SKM-1 treated with dmso at 0.1 percent for 144 hours (cell line): Measurements from ENCODE around the gene DLEC1.
"Not testable (repeated sequence)": the region's sequence is repeated elsewhere in the genome, so short reads cannot be mapped to it uniquely, and the experiment has no call there.

ENCODE experiments used
- DNase-seq: peaks from one replicate; lab custom pipeline; 2025; ENCODE audit not compliant: unreplicated experiment; lab: John Stamatoyannopoulos, UW

DLEC1 gene

DNA sequence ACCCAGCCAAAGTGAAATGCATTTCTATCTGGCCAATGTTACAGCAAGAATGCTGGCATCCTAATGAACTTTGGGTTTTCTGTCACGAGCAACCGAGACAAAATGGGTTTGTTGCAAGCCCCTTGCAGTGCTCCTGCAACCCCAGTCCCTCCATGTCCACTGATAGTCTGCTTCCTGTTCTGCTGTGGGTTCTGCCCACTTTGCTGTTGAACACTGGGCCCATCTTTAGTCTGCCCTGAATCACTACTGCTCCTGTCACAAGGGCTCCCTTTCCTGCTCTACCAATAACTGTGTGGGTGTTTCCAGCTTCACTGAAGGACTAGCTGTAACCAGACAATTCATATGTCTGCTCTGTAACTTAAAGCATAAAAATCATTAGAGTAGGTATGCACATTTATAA, 113.6 kb downstream of the DLEC1 start:
- DNase-seq = no peak

GRCh38 chr3:38153221-38153620, 114.2 kb downstream of the DLEC1 start:
- no peak for DNase-seq

GRCh38 chr3:38154033-38154494, 115.1 kb downstream of the DLEC1 start:
- DNase-seq = peak; percentile 16

- no peak for DNase-seq
Observed at GRCh38 chr3:38154625-38155255, 115.7 kb downstream of the DLEC1 start.

GRCh38 chr3:38155825-38156224, 116.8 kb downstream of the DLEC1 start:
- no peak for DNase-seq

- no peak for DNase-seq
Observed at GRCh38 chr3:38157117-38157516, 118.1 kb downstream of the DLEC1 start.

- no peak for DNase-seq
Observed at GRCh38 chr3:38157595-38157994, 118.6 kb downstream of the DLEC1 start.

DNA sequence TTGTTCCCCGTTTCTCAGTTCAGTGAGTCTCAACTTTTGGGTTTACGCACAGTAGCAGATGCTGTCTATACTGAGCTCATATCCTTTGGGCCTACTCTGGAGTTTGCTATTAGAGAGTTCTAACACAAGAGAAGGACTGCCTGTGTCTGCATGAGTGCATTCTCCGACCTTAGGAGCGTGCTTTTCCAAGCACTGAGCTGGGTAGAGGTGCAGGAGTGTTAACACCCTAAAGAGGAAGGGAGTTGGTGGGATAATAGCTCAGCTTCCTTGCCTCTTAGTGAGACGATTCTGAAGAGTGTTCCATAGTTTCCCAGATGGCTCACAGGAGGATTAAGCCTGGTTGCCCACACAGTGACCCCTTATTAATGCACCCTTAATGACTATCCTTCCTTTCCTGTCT, 119.5 kb downstream of the DLEC1 start:
- DNase-seq = no peak

DNA sequence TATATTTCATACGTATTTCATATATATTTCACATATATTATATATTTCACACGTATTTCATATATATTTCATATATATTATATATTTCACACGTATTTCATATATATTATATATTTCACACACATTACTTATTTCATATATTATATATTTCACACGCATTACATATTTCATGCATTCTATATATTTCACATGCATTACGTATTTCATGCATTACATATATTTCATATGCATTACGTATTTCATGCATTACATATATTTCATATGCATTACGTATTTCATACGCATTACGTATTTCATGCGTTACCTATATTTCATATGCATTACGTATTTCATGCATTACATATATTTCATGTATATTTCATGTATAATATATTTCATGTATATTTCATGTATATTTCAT, 121.7 kb downstream of the DLEC1 start:
- not testable (repeated sequence) for DNase-seq

DNA sequence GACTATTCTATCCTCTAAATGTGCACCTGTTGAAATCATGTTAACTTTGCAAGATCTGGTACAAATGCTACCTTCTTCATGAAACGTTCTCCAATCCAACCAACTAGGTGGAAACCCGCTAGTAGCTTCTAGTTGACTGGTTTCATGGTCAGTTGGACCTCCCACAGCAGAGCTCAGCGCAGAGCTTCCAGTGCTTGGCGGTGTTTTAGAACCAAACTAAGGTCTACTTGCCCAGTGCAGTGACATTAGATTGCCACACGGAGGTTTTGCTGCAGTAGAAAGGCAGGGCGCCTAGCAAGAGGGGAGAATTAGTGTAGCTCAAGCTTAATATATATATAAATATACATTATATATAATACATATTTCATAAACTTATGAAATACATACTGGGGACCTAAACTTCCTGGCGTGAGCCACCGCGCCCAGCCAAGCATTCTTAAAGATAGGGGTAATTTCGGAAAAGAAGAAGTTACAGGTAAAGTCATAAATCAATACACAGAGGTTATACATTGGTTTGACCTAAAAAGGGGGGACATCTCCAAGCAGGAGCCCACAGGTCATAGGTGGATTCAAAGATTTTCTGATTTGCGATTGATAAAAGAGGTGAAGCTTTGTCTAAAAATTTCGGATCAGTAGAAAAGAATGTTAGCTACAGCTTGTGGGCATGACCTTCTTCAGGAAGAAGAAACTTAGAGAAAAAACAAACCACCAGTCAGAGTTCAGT, 124.3 kb downstream of the DLEC1 start:
- DNase-seq = no peak

DNA sequence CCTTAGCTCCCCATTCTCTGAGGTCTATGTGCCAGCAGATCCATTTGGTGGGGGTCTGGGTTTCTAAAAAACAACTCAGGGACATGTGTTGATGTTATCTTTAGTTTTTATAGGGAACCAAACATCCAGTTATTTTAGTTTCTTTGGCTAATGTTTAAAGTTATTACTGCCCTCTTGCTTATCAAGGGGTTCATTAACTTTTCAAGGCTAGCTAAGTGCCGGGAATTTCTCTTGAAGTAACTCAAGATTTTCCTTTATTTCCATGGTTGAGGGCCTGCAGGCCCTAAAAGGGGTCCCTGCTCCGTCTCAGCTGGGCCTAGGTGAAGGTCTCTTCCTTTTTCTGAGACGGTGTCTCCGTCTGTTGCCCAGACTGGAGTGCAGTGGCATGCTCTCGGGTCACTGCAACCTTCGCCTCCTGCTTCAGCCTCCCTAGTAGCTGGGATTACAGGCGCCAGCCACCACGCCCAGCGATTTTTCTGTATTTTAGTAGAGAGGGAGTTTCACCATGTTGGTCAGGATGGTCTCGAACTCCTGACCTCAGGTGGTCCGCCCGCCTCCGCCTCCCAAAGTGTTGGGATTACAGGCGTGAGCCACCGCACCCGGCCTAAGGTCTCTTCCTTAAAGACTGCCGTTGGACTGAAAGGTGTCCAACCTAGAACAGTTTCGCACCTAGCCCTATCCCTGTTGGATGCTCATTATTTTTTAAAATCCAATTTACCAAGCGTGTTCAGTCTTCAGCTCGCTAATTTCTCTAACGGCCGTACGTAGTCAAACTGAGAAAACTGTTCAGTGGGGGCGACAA, 125.0 kb downstream of the DLEC1 start:
- DNase-seq = no peak

DNA sequence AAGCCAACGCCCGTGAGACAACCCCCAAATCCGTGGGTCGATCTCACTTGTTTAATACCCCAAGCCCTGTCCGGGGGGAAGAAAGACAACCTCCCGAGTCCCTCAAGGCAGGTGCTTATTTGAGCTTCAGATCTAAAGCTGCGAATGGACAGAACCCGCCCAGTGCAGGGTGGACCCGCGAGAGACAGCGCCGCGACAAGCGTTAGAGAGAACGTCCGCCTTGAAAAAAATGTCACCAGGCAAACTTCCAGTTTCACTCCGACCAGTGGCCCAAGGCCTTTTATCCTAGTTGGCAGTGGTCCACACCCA, 125.6 kb downstream of the DLEC1 start:
- no peak for DNase-seq

- DNase-seq = peak; percentile 100
Observed at GRCh38 chr3:38164952-38165721, 126.1 kb downstream of the DLEC1 start, which contains the start of gene OXSR1. Gene OXSR1, plus strand, starts transcription at chr3:38165537. Its CDS starts 340 bp downstream, at chr3:38165877.

DNA sequence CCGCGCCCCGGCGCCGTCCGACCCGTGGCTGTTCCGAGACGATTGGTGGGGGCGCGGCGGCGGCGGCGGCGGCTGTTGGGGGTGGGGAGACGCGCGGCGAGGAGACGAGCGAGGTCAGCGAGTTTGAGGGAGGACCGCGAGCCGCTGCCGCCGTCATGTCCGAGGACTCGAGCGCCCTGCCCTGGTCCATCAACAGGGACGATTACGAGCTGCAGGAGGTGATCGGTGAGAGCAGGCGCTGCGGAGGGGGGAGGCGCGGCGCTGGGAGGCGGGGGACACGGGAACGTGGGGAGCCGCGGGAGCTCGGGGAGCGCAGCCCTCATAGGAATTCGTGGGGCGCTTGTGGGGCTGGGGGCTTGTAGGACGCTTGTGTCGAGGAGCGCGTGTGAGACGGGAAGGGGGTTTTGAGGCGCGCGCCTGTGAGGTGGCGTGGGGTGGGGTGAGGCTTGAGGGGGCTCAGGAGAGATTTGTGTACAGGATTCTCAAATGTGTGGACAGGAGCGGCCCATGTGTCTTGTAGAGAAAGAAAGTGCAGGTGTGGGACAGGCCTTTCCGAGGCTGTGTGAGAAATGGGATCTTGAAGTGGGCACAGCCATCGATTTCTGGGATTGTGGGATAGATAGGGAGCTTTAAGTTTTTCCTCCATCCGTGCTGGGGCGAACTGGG, 126.8 kb downstream of the DLEC1 start:
- DNase-seq = no peak

DNA sequence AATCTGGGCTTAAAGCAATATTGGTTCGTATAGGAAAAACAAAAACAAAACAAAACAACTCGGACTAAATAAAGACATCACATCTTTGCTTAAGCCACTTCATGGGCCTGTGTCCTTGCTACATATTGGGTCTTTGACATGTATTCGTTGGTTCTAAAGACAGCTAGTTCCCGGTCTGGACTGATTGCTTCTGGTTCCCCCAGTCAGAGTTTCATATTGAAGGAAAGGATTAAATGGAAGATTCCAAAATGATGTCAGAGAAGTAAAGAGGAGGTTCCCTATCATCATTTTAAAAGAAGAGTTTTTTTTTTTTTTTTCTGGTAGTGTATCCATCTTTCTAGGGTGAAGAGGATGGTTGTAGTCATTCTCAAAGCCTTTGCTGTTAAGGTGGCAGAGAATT, 128.6 kb downstream of the DLEC1 start:
- no peak for DNase-seq

- DNase-seq = no peak
Observed at GRCh38 chr3:38168151-38169026, 129.4 kb downstream of the DLEC1 start.

DNA sequence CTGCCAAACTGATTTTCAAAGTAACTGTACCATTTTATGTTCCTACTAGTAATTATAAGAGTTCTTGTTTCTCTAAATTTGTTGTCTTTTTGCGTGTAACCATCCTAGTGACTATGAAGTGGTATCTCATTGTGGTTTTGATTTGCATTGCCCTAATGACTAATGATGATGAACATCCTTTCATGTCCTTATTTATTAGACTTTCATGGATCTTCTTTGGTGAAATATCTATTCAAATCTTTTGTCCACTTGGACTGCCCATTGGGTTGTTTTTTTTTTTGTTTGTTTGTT, 130.0 kb downstream of the DLEC1 start:
- DNase-seq = no peak

DNA sequence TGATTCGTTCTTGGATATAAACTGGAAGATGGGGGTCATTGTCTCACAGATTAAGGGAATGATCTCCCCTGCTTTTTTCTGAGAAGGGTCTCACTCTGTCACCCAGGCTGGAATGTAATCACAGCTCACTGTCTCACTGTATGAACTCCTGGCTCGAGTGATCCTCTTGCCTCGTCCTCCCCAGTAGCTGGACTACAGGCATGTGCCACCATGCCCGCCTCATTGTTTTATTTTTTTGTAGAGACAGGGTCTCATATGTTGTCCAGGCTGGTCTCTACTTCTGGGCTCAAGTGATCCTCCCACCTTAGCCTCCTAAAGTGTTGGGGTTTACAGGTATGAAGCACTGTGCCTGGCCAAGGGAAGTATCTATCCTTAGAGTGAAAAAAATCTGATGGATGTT, 131.7 kb downstream of the DLEC1 start:
- no peak for DNase-seq

GRCh38 chr3:38171622-38172021, 132.6 kb downstream of the DLEC1 start:
- DNase-seq = no peak
